ENCODE data around the gene KANK2. TPM values are rescaled to one million over a fixed set of nuclear protein-coding genes. Genes with fewer than 3 reads are reported as not detected.

KANK2 gene
- total and polyA plus RNA-seq, 2 of the 4 experiments (the other 2 are of a cell fraction): 104 to 176 TPM

- Histone ChIP-seq H3K56ac (ENCODE audit: extremely low read depth, insufficient read depth, low read length) (no peak overlapping the region), H3K27me3 (ENCODE audit: control insufficient read depth, insufficient read depth, low read length) (no peaks in the 10 kb centered on the region), H3K18ac (ENCODE audit: low read depth, low read length) (0 out of 2 replicates have a peak overlapping the region, but pooled peaks have one; percentile 0), H3K4ac (ENCODE audit: low read depth, low read length) (peak overlapping the region; percentile 52), H2AFZ (replicated peaks; ENCODE audit: low read length, poor library complexity) (peak overlapping the region; percentile 9), H3K9me3 (ENCODE audit: control insufficient read depth, insufficient read depth, low read length) (no peaks in the 10 kb centered on the region; the same call in 1 of the 2 replicates), H4K91ac (ENCODE audit: insufficient read depth, low read depth, low read length) (peak overlapping the region; percentile 41; the same call in 1 of the 2 replicates), H2BK20ac (ENCODE audit: low read depth, low read length) (peak overlapping the region; percentile 6; the same call in 1 of the 2 replicates), H3K27ac (ENCODE audit: insufficient read depth, low read length) (peak overlapping the region; percentile 64; the same call in 1 of the 2 replicates), H2BK120ac (ENCODE audit: low read depth, low read length) (peak overlapping the region; percentile 28; the same call in 1 of the 2 replicates), H3K4me3 (ENCODE audit: insufficient read depth, low read depth, low read length) (no peak overlapping the region), H3K4me2 (ENCODE audit: low read depth, low read length) (no peak overlapping the region), H4K8ac (ENCODE audit: low read depth in 2 of 2, low read length in 2 of 2) (peak overlapping the region in 1 of 2 experiments; percentile 37; a peak in 1 of 4 replicates), H2BK15ac (ENCODE audit: low read depth, low read length) (no peak overlapping the region; the same call in 2 of the 3 replicates), H3K36me3 (ENCODE audit: control insufficient read depth, insufficient read depth, low read length) (peaks cover 46% of the 10 kb centered on the region), H2AK5ac (ENCODE audit: low read depth, low read length) (no peak overlapping the region), H3K9me1 (ENCODE audit: insufficient read depth, low read length) (peaks cover 13% of the 10 kb centered on the region), H3K9ac (ENCODE audit: low read depth, low read length) (no peak overlapping the region), H3K14ac (replicated peaks; ENCODE audit: low read depth, low read length) (peak overlapping the region; percentile 58), H3K23ac (ENCODE audit: low read depth, low read length) (peak overlapping the region; percentile 58), H3K4me1 (ENCODE audit: control insufficient read depth, insufficient read depth, low read length) (peaks cover 9% of the 10 kb centered on the region), H3K79me1 (ENCODE audit: low read depth in 1 of 2, low read length in 2 of 2) (peaks cover 17 to 44% of the 10 kb centered on the region in 2 experiments; a peak in 3 of 4 replicates), H2AK9ac (replicated peaks; ENCODE audit: low read depth, low read length, poor library complexity) (peak overlapping the region; percentile 79), H4K20me1 (ENCODE audit: insufficient read depth, low read length) (no peaks in the 10 kb centered on the region), H4K5ac (ENCODE audit: low read depth, low read length) (peak overlapping the region; percentile 2; the same call in 1 of the 2 replicates), H2BK5ac (ENCODE audit: low read depth, low read length, poor library complexity, severe bottlenecking) (peak overlapping the region; percentile 5)
- DNase-seq: peak; percentile 61
- intact Hi-C loops (cut with micrococcal nuclease) (no loop called here), dilution Hi-C loops (cut with HindIII; ENCODE audit: low sequenced_read_pairs, unreplicated experiment) (no loop called here), in situ Hi-C loops (cut with MboI; ENCODE audit: low sequenced_read_pairs) (no loop called here)
- ATAC-seq (ENCODE audit: low read depth): no peak; the same call in 1 of the 2 replicates
- WGBS, 2 experiments (ENCODE audit: extremely low coverage in 2 of 2, insufficient read length in 1 of 2): 10% methylated on average over 3 of the region's 17 CpGs; no CpG with 5 or more reads in 1 of the 2 experiments
- ChIA-PET CTCF (interaction anchor here (0.5 to 1.0 kb wide), 2 partner anchors 15 to 39 kb away, joined by 4 to 6 read pairs; no protein-coding TSS in a partner anchor), POLR2A (ENCODE audit: unreplicated experiment) (no interaction called here)
- TF ChIP-seq SMC3 (IDR thresholded peaks at IDR 0.05; ENCODE audit: low read depth, low read length): no peak
- TF ChIP-seq NFE2L2 (IDR thresholded peaks at IDR 0.05; ENCODE audit: low read depth, low read length): no peak
- no peak for TF ChIP-seq MXI1 (IDR thresholded peaks at IDR 0.05; ENCODE audit: borderline replicate concordance, low read depth, low read length)
- TF ChIP-seq MAZ (IDR thresholded peaks at IDR 0.05; ENCODE audit: borderline replicate concordance, low read depth, low read length): no peak
- no peak for TF ChIP-seq MAFK (IDR thresholded peaks at IDR 0.05; ENCODE audit: low read depth, low read length)
- no peak for TF ChIP-seq CEBPB (IDR thresholded peaks at IDR 0.05; ENCODE audit: low read depth, low read length)
- no peak for TF ChIP-seq USF2 (IDR thresholded peaks at IDR 0.05; ENCODE audit: low read depth, low read length)
- no peak for TF ChIP-seq CTCF (conservative IDR thresholded peaks at IDR 0.05; ENCODE audit: low read depth, low read length)
- no peak for TF ChIP-seq RFX5 (IDR thresholded peaks at IDR 0.05; ENCODE audit: low read depth, low read length)
- TF ChIP-seq CHD1 (IDR thresholded peaks at IDR 0.05; ENCODE audit: low read depth, low read length): no peak
- no peak for TF ChIP-seq RCOR1 (IDR thresholded peaks at IDR 0.05; ENCODE audit: insufficient replicate concordance, low read length)
- no peak for TF ChIP-seq FOS (IDR thresholded peaks at IDR 0.05; ENCODE audit: low read depth, low read length)
- TF ChIP-seq ELK1 (IDR thresholded peaks at IDR 0.05; ENCODE audit: borderline replicate concordance, low read depth, low read length): no peak
- no peak for TF ChIP-seq BHLHE40 (IDR thresholded peaks at IDR 0.05; ENCODE audit: low read depth, low read length)
- TF ChIP-seq RAD21 (IDR thresholded peaks at IDR 0.05; ENCODE audit: low read length): no peak
- no TSS peak for BruUV-seq (replicated peaks)
These were observed 32.4 kb downstream of the KANK2 start for GRCh38 chr19:11164879-11165406.

Measured in IMR-90 (cell line).